Calu3 (cell line): Measurements from ENCODE around the gene RFX3. TPM values are rescaled to one million over a fixed set of nuclear protein-coding genes. Genes with fewer than 3 reads are reported as not detected.

Experiments used
- BruUV-seq: library from RNA; stranded (reverse); fragments of 400-500 nt; replicated peaks from 2 replicates; lab custom pipeline; 2021; lab: Mats Ljungman, UMichigan
- CTCF ChIA-PET: fragments of 300-600 bp; sonication (Branson Sonifier 250); formaldehyde crosslinking; loops from one replicate; lab custom pipeline; 2022; ENCODE audit warnings: antibody characterized with exemption; lab: Charles Lee
- DNase-seq: peaks from one replicate; pipeline ENCODE4 v3.0.0; 2022
- H3K27ac Mint-ChIP-seq: one replicate; pipeline ENCODE4 v1.8.0; 2022; ENCODE audit warnings: mixed read lengths; ENCODE audit not compliant: unreplicated experiment
- H3K27me3 Mint-ChIP-seq: one replicate; pipeline ENCODE4 v1.8.0; 2022; ENCODE audit warnings: mixed read lengths; ENCODE audit not compliant: unreplicated experiment
- H3K36me3 Mint-ChIP-seq: one replicate; pipeline ENCODE4 v1.8.0; 2022; ENCODE audit warnings: mild to moderate bottlenecking, moderate library complexity, mixed read lengths; ENCODE audit not compliant: insufficient read depth, unreplicated experiment
- H3K4me1 Mint-ChIP-seq: one replicate; pipeline ENCODE4 v1.8.0; 2022; ENCODE audit warnings: mild to moderate bottlenecking, low read depth, mixed read lengths; ENCODE audit not compliant: unreplicated experiment
- H3K4me3 Mint-ChIP-seq: one replicate; pipeline ENCODE4 v1.8.0; 2022; ENCODE audit warnings: mild to moderate bottlenecking, low read depth, moderate library complexity, mixed read lengths; ENCODE audit not compliant: unreplicated experiment
- H3K9me3 Mint-ChIP-seq: one replicate; pipeline ENCODE4 v1.8.0; 2022; ENCODE audit warnings: low read depth, mixed read lengths; ENCODE audit not compliant: unreplicated experiment
- intact Hi-C: fragments of 100-400 bp; cut with micrococcal nuclease; formaldehyde crosslinking; loops from one replicate; pipeline ENCODE4 v1.10.0; 2022; ENCODE audit not compliant: unreplicated experiment
- total RNA-seq: library from RNA; stranded (reverse); gene quantifications from 2 replicates; pipeline ENCODE4 v1.2.3, GENCODE V29; 2022
- TF ChIP-seq, protein P1 (sequence below): fragments of 200-600 bp; IDR thresholded peaks from one replicate; pipeline ENCODE4 v1.8.0; 2022; ENCODE audit warnings: antibody characterized with exemption; ENCODE audit not compliant: unreplicated experiment

The RFX3 gene
- total RNA-seq, 1 experiment from 2014 or later, result 10.1 TPM

DNA sequence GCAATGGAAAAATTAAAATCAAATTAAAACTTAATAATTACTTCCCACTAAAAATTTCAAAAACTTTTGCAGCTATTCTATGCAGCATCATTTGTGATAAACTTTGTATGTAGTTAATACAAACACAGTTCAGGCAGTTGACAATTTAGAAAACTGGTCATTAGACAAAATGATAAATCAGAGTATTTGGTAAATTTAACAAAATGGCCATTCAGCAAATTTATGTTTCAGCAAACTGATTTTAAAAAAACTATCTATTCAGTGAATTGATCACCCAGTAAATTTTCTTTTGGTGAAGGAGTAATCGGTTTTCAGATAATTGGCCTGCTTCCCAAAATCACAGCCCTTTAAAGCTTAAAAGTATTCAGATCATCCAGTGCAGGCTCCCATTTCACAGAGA is 116.3 kb downstream of the RFX3 start:
- TF ChIP-seq, protein P1, sequence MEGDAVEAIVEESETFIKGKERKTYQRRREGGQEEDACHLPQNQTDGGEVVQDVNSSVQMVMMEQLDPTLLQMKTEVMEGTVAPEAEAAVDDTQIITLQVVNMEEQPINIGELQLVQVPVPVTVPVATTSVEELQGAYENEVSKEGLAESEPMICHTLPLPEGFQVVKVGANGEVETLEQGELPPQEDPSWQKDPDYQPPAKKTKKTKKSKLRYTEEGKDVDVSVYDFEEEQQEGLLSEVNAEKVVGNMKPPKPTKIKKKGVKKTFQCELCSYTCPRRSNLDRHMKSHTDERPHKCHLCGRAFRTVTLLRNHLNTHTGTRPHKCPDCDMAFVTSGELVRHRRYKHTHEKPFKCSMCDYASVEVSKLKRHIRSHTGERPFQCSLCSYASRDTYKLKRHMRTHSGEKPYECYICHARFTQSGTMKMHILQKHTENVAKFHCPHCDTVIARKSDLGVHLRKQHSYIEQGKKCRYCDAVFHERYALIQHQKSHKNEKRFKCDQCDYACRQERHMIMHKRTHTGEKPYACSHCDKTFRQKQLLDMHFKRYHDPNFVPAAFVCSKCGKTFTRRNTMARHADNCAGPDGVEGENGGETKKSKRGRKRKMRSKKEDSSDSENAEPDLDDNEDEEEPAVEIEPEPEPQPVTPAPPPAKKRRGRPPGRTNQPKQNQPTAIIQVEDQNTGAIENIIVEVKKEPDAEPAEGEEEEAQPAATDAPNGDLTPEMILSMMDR, result no peak
- DNase-seq, result no peak
- CTCF ChIA-PET, result no interaction called here
- Mint-ChIP-seq H3K27me3 (no peaks in the 10 kb centered on the region), H3K4me3 (no peak overlapping the region), H3K9me3 (no peaks in the 10 kb centered on the region), H3K36me3 (no peaks in the 10 kb centered on the region), H3K4me1 (no peaks in the 10 kb centered on the region), H3K27ac (no peak overlapping the region)
- intact Hi-C loops, result no loop called here
- no TSS peak for BruUV-seq

DNA sequence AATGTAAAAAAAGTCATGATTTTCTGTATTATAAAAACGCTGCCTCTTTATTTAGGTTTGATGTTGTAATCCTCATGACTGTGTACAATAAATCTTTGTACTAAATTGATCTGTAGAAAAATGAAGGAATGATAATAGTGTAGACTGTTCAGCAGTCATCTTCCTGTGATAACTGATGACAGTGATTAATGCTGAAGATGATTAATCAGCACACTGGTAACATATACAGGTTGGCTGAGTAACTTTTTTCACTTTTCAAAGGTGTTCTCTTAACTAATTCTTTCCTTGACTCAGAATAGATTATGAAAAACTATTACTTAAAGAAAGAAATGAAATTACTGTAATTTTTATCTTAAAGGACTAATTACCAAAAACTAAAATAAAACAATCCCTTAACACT is 122.5 kb downstream of the RFX3 start:
- Mint-ChIP-seq H3K27me3 (no peaks in the 10 kb centered on the region), H3K36me3 (no peaks in the 10 kb centered on the region), H3K27ac (no peak overlapping the region), H3K4me3 (no peak overlapping the region), H3K4me1 (no peaks in the 10 kb centered on the region), H3K9me3 (no peaks in the 10 kb centered on the region)
- TF ChIP-seq, protein P1, result no peak
- no peak for DNase-seq
- CTCF ChIA-PET, result interaction anchor here (0.6 kb wide), 1 partner anchor 375 kb away, joined by 3 read pairs; no protein-coding TSS in a partner anchor
- intact Hi-C loops, result no loop called here
- BruUV-seq, result no TSS peak

DNA sequence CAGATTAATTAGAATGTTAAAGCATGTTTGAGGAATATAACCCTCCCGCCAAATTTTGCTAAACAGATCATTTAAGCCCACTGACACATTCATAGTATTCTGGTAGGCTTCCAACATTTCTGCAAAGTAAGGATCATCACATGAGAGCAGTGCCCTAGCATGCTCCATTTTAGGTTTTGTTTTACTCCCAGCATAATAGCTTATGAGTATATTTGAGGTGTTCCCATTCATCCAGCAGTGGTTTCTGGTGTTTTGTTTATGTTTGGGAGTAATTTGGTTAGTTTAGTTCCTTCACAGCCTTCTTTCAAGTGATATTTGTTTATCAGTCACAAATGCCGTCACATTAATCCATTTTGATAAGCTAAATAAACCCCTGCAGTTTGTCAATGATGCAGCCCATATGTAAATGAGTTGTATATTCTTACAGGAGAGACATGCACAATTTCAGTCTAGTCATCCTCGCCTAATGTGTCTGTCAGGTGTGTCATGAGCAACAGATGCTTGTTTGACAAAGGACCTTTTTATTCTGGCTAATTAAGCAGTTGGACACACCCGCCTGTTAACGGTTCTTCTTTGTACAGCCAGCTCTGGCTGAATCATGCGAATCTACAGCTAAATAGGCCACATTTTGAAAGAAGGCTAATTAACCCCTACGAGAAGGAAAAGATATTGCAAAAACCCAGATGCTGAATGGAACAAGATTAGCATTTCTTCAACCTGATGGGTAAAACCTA is 124.4 kb downstream of the RFX3 start:
- Mint-ChIP-seq H3K4me3 (no peak overlapping the region), H3K9me3 (no peaks in the 10 kb centered on the region), H3K4me1 (no peaks in the 10 kb centered on the region), H3K36me3 (no peaks in the 10 kb centered on the region), H3K27me3 (no peaks in the 10 kb centered on the region), H3K27ac (no peak overlapping the region)
- TF ChIP-seq, protein P1, result no peak
- intact Hi-C loops, result no loop called here
- BruUV-seq, result no TSS peak
- CTCF ChIA-PET, result interaction anchor here (0.6 kb wide), 1 partner anchor 17 kb away, joined by 3 read pairs; no protein-coding TSS in a partner anchor
- no peak for DNase-seq

DNA sequence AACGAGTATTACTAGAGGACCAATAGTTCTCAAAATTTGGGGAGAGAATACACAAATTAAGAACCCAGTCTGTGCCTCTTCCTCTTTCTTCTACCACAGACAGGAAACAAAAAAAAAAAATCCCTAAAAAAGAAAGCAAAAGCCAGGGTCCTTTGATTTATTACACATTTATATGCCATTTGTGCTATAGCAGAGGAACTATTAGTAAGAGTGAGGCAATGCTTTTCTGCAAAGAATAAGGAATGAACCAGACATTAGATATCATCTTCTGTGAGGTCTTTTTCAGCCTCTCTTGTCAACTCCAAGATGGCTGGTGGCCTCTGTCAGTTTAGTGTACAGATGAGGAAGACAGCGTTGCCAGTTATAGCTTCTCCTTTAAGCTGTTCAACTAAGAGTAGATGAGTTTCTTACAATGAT is 127.6 kb downstream of the RFX3 start:
- no peak for DNase-seq
- Mint-ChIP-seq H3K27ac (no peak overlapping the region), H3K9me3 (no peaks in the 10 kb centered on the region), H3K4me1 (no peaks in the 10 kb centered on the region), H3K36me3 (no peaks in the 10 kb centered on the region), H3K27me3 (no peaks in the 10 kb centered on the region), H3K4me3 (no peak overlapping the region)
- no TSS peak for BruUV-seq
- TF ChIP-seq, protein P1, result no peak
- intact Hi-C loops, result no loop called here
- CTCF ChIA-PET, result no interaction called here
